NCI-H460 (cell line): ENCODE data around the gene GASK1A. TPM values are rescaled to one million over a fixed set of nuclear protein-coding genes. Genes with fewer than 3 reads are reported as not detected.
"Not testable (repeated sequence)": the region's sequence is repeated elsewhere in the genome, so short reads cannot be mapped to it uniquely, and the experiment has no call there.

Experiments
- DNase-seq: peaks from one replicate; pipeline ENCODE4 v3.0.0-alpha.2; 2016; ENCODE audit warnings: low read depth; ENCODE audit errors: extremely low read depth
- total RNA-seq: library from RNA; depleted of rRNA; stranded (reverse); fragments of >200 nt; shearing (Covaris generic); gene quantifications from 2 replicates; pipeline ENCODE4 v1.2.3, GENCODE V29; 2014

Gene GASK1A
- total RNA-seq, 1 experiment from 2014 or later, result not detected

DNA sequence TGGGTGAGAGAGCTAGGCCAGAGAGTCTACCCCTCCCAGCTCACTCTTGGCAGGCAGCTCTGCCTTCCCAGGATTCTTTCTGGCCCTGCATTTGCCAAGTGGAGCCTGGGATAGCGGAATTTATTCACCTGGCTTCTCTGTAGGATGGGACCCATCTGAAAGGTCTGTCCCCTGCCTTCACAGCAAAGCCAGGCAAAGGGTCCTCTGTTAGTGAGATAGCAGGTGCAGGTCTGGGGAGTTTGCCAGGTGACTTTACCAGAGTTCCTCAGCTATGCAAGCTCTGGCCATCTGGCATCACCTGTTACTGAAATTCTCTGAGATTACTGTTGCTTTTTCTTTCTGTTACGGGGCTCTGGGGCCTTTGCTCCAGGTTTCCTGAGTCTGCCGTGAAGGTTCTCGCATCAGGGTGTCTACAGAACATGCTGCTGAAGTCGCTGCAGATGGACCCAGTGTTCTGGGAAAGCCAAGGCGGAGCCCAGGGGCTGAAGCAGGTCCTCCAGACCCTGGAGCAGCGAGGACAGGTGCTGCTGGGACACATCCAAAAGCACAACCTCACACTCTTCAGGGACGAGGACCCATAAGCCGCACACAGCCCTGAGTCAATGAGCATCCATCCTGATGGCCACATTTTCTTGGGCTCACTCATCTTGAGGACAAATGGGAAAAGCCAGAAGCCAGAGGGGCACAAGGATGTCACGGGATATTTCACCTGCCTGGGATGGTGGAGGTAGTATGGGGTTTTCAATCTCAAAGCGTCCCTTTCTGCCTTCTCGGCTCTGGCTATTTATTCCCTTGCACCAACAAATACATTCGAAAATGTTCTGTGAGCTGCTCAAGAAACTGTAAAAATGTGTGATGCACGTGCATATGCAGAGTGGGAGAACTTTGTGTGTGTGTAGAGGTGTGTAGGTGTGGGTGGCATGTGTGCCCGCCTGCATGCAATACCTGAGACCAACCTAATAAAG is 77.0 kb downstream of the GASK1A start:
- no peak for DNase-seq

DNA sequence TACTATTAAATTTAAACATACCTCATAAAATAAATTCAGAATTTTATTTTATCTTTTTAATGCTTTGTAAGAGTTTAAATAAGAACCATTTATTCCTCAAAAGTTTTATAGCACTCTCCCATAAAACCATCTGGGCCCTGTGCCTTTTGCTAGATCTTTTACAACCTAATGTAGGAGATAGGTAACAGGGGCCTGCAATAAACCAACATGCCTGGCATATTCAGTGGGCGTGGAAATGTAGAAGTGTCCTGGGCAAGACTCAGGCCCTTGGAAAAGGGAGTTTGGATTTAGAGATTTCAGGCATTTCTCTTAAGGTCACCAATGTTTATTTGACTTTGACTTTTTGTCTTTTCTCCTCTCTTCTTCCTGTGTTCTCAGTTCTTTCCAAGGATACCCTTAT is 80.3 kb downstream of the GASK1A start:
- no peak for DNase-seq

DNA sequence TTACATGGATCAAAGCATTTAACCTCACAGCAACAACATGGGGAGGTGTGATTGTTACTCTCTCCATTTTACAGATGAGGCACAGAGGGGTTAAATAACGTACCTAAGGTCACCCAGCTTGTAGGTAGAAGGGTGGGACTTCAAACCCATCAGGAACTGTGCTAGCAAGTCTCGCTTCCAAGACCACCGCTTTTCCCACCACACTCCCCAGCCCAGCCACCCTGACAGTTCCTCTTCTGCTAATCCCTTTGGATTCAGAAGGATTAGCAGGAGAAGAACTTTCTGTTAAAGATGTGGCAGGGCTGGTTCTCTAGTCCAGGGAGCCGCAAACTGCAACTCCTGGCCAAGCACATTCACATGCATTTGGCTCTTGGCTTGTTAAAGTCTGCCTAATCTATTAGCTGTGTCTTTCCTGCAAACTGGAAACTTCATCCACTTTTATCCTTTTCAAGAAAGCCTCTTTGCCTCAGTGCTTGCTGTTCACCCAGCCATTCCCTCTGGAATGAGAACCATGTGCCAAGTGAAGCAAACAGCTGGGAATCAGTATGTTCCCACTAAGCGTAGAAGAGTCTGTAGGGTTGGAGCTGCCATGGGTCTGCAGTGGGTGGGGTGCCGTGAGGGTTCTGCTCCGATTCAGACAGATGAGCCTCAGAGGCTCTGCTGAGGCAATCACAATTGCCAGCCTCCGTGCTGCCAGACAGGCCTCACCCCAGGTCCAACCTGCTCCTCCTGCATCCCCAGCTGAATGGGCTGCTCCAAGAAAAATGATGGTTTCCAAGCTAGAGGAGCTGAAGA is 82.2 kb downstream of the GASK1A start:
- no peak for DNase-seq

DNA sequence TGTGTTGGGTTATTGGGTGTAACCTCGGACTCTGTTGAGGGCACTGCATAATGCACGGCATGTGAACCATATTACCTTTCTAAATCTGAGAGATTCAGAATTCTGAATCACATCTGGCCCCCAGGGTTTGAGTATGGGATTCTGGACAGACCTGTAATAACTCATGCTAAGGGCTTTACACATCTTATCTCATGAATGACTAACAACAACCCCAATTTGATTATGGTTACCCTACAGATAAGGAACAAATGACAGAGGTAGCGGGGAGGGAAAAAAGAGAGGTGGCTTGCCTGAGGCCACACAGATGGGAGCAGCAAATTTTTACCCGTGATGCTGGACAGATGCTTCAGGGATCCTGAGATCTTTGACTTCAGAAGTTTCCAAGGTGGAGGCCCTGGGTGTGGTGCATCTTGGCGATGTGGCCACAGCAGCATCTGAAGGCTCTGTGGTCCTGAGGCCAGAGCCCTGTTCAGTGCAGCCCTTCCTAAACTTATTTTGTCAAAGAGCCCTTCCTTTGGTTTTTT is 83.0 kb downstream of the GASK1A start:
- no peak for DNase-seq

DNA sequence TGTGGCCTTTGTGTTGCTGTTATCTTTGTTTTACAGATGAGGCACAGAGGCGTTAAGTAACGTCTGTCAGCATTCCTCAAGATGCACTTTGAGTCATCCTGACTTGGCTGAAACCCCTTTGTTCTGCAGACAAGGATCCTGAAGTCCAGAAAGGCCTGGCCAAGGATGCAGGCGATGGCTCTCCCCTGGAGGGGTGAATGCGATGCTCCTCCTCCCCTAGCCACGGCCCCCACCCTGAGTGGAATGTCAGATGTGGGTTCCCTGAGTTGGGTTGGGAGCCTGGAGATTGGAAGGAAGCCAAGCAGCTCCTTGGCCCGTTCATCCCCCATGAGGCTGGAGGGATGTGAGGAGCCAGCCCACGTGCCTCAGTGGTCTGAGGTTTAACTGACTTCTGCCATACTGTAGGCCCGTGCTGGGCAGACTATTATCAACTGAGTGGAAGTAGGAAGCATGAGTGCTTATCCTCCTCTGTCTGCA is 83.5 kb downstream of the GASK1A start:
- DNase-seq, result no peak

DNA sequence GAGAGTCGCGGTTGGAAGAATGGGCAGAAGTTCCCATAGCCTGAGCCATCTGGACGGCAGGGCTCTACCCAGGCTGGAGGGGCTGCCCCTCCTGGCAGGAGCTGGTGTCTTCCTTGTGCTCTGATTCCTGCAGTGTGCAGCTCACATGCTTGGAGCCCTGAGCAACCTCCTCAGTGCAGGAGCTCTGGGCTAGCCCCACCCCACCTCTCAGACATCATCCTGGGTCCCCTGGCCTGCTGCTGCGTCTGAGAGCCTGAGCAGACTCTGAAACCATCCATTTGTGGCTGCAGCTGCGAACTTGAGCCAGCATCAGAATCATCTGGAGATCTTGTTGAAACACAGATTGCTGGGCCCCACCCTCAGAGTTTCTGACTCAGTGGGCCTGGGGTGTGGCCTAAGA is 84.0 kb downstream of the GASK1A start:
- DNase-seq, result no peak

DNA sequence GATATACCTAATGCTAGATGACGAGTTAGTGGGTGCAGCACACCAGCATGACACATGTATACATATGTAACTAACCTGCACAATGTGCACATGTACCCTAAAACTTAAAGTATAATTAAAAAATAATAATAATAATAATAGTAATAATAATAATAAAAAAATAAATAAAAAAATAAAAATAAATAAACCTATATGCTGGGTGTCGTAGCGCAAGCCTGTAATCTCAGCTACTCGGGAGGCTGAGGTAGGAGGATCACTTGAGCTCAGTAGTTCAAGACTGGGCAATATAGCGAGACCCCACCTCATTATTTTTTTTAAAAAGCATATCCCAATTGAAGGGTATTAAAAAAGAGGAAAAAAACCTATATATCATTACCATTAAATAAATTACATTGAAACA is 91.6 kb downstream of the GASK1A start:
- DNase-seq, result not testable (repeated sequence)

DNA sequence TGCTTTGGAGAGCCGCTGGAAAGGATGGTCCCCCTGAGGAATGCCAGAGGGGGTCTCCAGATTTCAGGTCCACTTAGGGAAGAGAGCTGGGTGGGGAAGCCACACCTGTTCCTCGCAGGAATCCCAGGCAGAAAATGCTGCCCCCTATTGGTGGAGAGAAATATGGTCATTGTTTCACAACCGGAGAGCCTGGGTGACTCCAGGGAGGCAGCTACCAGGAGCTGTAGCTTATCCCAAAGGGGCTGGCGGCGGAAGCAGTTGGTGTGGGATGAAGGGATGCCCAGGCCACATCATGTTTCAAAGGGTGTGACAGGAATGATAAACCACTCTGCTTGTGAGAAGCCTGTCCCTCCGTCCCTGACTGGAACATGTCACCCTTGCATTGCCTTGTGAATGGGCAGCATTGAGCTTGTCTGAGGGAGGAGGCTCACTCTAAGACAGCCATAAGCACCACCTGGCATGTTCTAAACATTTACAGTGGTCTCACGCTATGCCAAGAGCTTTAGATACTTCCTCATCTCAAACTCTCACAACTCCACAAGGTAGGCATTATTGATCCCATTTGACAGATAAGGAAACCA is 92.3 kb downstream of the GASK1A start:
- DNase-seq, result no peak

DNA sequence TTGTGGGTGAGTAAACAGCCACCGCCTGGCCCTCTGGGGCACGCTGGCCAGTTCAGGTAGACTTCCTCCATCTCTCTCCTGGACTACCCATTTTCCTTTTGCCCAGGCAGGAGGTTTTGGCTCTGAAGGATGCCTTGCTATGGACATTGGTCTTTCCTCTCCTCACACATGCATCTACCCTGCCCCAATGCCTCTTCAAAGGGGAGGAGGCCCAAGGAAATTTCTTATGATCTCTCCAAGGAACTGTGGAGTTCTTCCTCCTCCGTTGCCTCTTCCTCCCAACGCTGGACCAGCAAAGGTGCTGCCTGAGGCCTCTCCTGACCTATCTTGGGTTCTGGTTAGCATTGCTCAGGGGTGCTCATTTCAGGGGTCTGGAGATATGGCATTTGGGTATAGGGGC is 93.2 kb downstream of the GASK1A start:
- no peak for DNase-seq

DNA sequence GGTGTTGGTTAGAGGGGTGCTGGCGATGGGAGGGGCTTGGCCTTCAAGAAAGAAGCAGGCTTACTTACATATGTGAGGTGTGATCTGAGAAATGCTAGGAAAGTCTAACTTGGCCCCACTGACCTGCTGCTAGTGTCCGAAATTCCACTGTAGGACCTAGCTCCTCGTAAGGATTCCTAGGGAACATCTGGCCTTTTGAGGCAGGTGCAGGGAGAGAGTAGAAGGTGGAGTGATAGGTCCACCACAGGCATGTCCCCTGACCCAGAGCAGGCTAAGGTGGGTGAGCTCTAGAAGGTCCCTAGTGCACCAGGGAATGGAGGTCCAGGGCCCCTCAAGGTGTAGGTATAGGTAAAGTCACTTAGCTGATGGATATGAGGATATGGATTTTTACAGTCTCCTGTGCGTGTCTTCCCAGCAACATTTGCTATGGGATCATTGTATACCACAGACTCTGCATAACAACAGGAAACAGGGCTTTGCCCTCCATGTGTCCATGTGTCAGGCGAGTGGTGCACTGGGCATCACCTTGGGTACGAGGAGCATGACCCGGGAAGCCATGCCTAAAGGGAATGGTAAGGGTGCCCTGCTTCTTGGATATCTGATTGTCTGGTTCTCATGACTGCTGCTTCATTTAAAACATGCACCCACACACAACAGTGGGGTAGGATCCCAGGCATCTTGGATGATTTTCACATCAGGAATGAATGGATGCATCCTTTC is 94.2 kb downstream of the GASK1A start:
- no peak for DNase-seq

DNA sequence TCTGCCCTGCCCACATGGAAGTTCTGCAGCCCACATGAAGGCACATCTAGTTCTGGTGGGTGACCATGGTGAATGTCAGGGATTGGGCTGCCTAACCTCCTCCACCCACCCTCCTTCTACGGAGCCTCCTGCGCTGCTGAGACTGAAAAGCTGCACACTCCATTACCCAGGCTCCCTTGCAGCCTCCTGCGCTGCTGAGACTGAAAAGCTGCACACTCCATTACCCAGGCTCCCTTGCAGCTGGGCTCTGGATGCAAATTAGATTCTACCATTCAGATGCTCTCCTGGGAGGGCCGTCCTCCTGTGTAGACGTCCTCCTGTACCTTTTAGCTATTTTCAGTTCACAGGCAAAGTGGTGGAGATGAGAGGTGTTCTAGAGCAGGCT is 94.7 kb downstream of the GASK1A start:
- DNase-seq, result no peak

DNA sequence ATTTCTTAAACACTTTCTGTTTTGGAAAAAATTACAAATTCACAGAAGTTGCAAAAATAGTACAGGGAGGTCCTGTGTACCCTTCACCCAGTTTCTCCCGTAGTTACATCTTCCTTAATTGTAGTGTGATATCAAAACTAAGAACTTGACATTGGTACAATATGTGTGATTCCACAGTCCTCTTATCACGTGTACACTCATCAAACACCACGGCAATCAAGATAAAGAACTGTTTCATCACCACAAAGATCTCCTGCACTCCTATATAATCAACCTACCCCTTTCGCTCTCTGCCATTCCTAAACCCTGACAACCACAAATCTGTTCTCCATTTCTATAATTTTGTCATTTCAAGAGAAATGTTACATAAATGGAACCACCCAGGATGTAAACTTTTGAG is 95.4 kb downstream of the GASK1A start:
- DNase-seq, result no peak

DNA sequence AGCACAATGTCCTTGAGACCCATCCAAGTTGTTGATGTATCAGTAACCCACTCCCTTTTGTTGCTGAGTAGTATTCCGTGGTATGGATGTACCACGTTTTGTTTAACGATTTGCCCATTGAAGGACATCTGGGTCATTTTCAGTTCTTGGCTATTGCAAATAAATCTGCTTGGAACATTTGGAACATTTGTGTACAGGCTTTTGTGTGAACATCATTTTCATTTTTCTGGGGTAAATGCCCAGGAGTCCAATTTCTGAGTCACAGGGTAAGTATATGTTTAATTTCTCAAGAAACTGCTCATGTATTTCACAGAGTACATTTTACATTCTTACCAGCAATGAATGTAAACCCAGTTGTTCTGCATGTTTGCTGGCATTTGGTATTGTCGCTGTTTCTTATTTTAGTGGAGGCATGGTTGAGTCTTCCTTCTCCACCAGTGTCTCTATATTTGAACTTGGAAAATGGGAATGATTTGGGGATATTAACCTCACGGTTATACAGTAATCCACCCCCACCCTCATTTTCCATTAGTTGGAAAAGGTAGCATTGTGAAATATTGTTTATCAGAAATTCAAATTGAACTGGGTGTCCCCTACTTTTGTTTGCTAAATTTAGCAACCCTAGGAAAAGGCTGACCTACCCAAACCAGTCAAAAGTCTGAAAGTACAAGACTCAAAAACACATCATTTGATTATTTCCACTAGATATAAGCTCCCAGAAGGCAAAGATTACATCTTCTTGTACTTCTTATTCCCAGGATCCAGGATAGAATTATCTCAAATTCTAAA is 96.0 kb downstream of the GASK1A start:
- DNase-seq, result no peak

DNA sequence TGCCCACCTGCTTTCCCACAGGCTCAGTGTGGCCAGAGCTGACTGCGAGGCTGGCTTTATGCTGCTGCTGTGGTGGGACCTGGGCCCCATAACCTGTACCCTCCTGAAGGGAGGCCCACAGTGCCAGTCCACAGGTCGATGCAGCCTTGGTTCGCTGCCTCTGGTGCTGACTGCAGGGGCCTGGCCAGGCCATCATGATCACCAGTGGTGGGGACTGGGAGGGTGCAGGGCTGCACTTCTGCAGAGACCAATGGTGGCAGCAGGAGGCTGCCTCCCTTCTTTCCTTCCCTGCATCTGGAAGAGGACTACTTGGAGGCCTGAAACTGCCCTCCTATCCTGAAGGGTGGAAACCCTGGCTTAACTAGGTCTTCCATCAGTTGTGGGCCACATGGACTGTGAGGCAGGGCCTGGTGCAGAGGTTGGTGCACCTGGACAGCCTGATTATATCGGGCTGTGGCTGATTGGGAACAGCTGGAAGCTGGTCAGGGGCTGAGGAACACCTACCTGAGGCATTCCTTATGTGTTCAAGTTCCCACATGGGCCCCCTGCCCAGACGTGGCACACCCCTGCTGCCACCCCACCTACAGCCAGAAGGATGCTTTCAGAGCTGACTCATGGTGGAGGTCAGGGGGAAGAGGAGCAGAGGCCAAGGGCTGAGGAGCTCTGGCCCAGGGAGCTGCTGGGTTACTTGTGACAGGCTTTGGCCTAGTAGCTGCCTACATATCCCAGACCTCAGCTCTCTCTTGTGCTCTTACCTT is 97.0 kb downstream of the GASK1A start:
- DNase-seq, result no peak

DNA sequence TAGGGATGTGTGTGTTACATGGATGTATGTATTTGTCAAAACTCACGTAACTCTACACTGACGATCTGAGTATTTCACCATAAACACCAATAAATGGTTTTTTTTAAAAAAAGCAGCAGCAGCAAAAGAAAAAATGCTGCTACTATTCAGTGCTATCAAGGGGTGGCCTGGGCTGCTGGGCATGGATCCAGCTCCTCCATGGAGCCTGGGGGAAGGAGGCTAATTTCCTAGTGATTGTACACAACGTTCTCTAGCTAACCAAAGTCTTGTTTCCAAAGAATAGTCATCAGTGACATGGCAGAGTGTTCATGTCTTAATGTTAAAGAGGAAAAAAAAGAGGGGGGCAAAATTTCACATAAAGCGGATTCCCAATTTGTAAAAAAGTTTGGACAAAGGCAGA is 97.7 kb downstream of the GASK1A start:
- DNase-seq, result no peak

DNA sequence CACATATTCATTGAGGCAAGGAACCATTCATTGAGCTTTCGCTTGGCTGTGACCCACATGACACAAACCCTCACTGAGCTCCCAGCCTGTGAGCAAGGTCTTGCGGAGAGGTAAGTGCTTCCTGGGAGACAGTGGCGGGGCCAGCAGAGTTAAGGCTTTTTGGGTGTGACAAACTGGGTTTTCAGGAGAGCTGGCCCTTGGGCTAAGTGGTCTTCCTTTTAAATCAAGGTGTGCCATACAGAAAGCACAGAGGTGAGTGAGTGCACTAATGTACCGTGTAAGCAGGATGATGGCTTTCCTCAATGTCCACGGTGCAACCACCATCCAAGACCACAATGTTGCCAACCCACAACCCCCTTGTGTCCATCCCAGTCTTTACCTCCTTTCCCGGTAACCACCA is 98.2 kb downstream of the GASK1A start:
- no peak for DNase-seq

DNA sequence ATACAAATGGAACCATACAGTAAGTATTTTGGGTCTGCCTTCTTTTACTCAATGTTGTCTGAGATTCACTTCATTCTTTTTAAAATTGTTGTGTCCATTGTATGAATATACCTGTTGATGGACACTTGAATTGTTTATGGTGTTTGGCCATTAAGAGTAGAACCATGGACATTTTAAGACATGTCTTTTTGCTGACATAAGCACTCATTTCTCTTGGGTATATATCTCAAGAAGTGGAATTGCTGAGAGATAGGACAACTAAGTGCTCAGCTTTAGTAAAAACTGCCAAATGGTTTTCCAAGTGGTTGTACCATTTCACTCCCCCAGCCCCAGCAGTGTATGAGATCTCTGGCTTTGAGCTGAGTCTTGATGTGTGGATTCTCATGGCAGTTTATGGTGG is 98.6 kb downstream of the GASK1A start:
- DNase-seq, result no peak

DNA sequence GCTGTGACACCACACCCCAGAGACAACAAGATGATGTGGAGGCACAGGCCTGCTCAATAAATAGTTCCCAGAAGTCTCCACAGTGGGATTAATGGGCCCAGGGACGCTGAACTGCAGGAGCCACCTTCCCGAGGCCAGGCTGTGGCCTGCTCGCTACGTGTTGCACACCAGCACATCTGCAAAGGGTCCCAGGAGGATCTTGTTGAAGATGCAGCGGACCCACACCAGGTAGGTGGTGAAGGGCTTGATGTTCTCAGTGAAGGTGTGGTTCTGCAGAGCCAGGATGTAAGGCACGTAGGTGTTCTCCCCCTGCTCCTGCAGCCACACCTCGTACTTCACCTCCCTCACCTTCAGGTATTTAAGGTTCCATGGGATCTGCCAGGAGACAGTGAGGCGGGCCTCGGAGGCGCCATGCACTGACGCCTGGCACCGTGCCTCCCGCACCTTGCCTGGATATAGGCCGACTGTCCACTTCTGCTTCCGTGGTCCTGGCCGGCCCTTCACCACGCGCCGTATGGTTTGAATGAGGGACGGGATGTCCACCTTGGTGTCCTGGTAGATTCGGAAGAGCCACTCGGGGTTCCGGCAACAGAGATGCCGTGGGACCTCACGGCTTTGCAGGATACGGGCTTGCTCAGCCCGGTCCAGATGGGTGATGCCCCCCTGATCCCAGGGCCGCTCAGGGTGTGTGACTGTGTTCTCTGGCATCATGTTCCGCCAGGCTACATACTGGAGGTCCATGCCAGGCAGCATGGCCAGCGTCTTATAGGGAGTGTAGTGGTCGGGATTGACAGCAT is 100.6 kb downstream of the GASK1A start:
- no peak for DNase-seq
